PC-9 (cell line): ENCODE measurements around the gene MAOB. TPM values are rescaled to one million over a fixed set of nuclear protein-coding genes. Genes with fewer than 3 reads are reported as not detected.

Experiments
- BruUV-seq: library from RNA; stranded (reverse); fragments of 400-500 nt; replicated peaks from 2 replicates; lab custom pipeline; 2021; lab: Mats Ljungman, UMichigan
- CTCF ChIA-PET: fragments of 300-600 bp; sonication (Branson Sonifier 250); formaldehyde crosslinking; loops from one replicate; lab custom pipeline; 2022; ENCODE audit warnings: antibody characterized with exemption; lab: Charles Lee
- POLR2A ChIA-PET: fragments of 300-600 bp; sonication (Branson Sonifier 250); formaldehyde crosslinking; loops from one replicate; lab custom pipeline; 2022; ENCODE audit warnings: antibody characterized with exemption; ENCODE audit not compliant: unreplicated experiment; lab: Charles Lee
- DNase-seq, 2 experiments: peaks; one replicate each; pipeline versions ENCODE4 v3.0.0 to v3.0.0-alpha.2; 2015 to 2022; ENCODE audit warnings: mixed read lengths in 1 of 2
- H2AFZ ChIP-seq: fragments of 200-600 bp; sonication (generic); 2 replicates; pipeline ENCODE4 v1.8.1; 2017; ENCODE audit warnings: antibody characterized with exemption
- H3F3A ChIP-seq: fragments of 200-600 bp; sonication (generic); 2 replicates; pipeline ENCODE4 v1.8.1; 2017; ENCODE audit warnings: antibody characterized with exemption, mild to moderate bottlenecking, low read depth; ENCODE audit not compliant: insufficient read depth
- H3K27ac ChIP-seq: fragments of 200-600 bp; sonication (generic); 2 replicates; pipeline ENCODE4 v1.6.1; 2016; ENCODE audit warnings: mixed run types
- H3K27me3 ChIP-seq: fragments of 200-600 bp; sonication (generic); 2 replicates; pipeline ENCODE4 v1.6.1; 2016; ENCODE audit warnings: low read depth, mixed run types; ENCODE audit not compliant: insufficient read depth
- H3K36me3 ChIP-seq: fragments of 200-600 bp; sonication (generic); 2 replicates; pipeline ENCODE4 v1.6.1; 2016; ENCODE audit warnings: low read depth, mixed run types
- H3K4me1 ChIP-seq: fragments of 200-600 bp; sonication (generic); replicated peaks from 2 replicates; pipeline ENCODE4 v1.6.1; 2016; ENCODE audit warnings: mixed run types; ENCODE audit not compliant: insufficient read depth
- H3K4me2 ChIP-seq: fragments of 200-600 bp; sonication (generic); 2 replicates; pipeline ENCODE4 v1.6.1; 2017; ENCODE audit warnings: mixed run types
- H3K4me3 ChIP-seq: fragments of 200-600 bp; sonication (generic); 2 replicates; pipeline ENCODE4 v1.6.1; 2016; ENCODE audit warnings: mixed run types
- H3K79me2 ChIP-seq: fragments of 200-600 bp; sonication (generic); 2 replicates; pipeline ENCODE4 v1.6.1; 2017; ENCODE audit warnings: low read depth, mixed run types
- H3K9me2 ChIP-seq: fragments of 200-600 bp; sonication (generic); 2 replicates; pipeline ENCODE4 v1.8.1; 2017; ENCODE audit warnings: mild to moderate bottlenecking; ENCODE audit not compliant: insufficient read depth
- H3K9me3 ChIP-seq: fragments of 200-600 bp; sonication (generic); 2 replicates; pipeline ENCODE4 v1.8.1; 2016; ENCODE audit warnings: low read depth; ENCODE audit not compliant: insufficient read depth
- H4K20me1 ChIP-seq: fragments of 200-600 bp; sonication (generic); 2 replicates; pipeline ENCODE4 v1.8.1; 2017; ENCODE audit not compliant: insufficient read depth
- CTCF ChIP-seq: fragments of 200-600 bp; sonication (generic); conservative IDR thresholded peaks from 2 replicates; pipeline ENCODE4 v1.6.1; 2017; ENCODE audit warnings: mixed run types, antibody characterized with exemption, mild to moderate bottlenecking, moderate library complexity
- EZH2 ChIP-seq: fragments of 200-600 bp; sonication (generic); IDR thresholded peaks from 2 replicates; pipeline ENCODE4 v1.8.0; 2017; ENCODE audit warnings: antibody characterized with exemption, low read depth
- intact Hi-C: fragments of 100-400 bp; cut with micrococcal nuclease; formaldehyde crosslinking; loops from one replicate; pipeline ENCODE4 v1.10.0; 2022; ENCODE audit not compliant: unreplicated experiment
- total RNA-seq: library from RNA; stranded (reverse); gene quantifications from 2 replicates; pipeline ENCODE4 v1.2.3, GENCODE V29; 2021

Gene MAOB
- total RNA-seq, 1 experiment from 2014 or later = 0.74 TPM

- H3K4me2 ChIP-seq = no peak overlapping the region
- no peaks in the 10 kb centered on the region for H3K9me2 ChIP-seq
- no peaks in the 10 kb centered on the region for H3K27me3 ChIP-seq
- BruUV-seq = no TSS peak
- TF ChIP-seq CTCF (no peak), EZH2 (no peak)
- no peaks in the 10 kb centered on the region for H3K36me3 ChIP-seq
- H2AFZ ChIP-seq = no peak overlapping the region
- H3K4me1 ChIP-seq = no peaks in the 10 kb centered on the region
- no peaks in the 10 kb centered on the region for H4K20me1 ChIP-seq
- DNase-seq = no peak
- H3K79me2 ChIP-seq = no peaks in the 10 kb centered on the region
- H3K4me3 ChIP-seq = no peak overlapping the region
- no peak overlapping the region for H3K27ac ChIP-seq
- no peaks in the 10 kb centered on the region for H3F3A ChIP-seq
- POLR2A ChIA-PET = no interaction called here
- intact Hi-C loops = no loop called here
- no peaks in the 10 kb centered on the region for H3K9me3 ChIP-seq
- CTCF ChIA-PET = no interaction called here
Observed at GRCh38 chrX:43897290-43897689, 15.0 kb upstream of the MAOB start.

GRCh38 chrX:43892336-43892870, 10.2 kb upstream of the MAOB start:
- H3K4me3 ChIP-seq = no peak overlapping the region
- H4K20me1 ChIP-seq = no peaks in the 10 kb centered on the region
- no peak overlapping the region for H3K27ac ChIP-seq
- CTCF ChIA-PET = no interaction called here
- POLR2A ChIA-PET = no interaction called here
- no TSS peak for BruUV-seq
- no peaks in the 10 kb centered on the region for H3K27me3 ChIP-seq
- no peaks in the 10 kb centered on the region for H3K9me2 ChIP-seq
- no peaks in the 10 kb centered on the region for H3K36me3 ChIP-seq
- H3F3A ChIP-seq = no peaks in the 10 kb centered on the region
- TF ChIP-seq CTCF = no peak
- TF ChIP-seq EZH2 = no peak
- H3K79me2 ChIP-seq = no peaks in the 10 kb centered on the region
- intact Hi-C loops = no loop called here
- H2AFZ ChIP-seq = no peak overlapping the region
- no peaks in the 10 kb centered on the region for H3K9me3 ChIP-seq
- no peaks in the 10 kb centered on the region for H3K4me1 ChIP-seq
- no peak for DNase-seq
- no peak overlapping the region for H3K4me2 ChIP-seq

- DNase-seq = no peak
- Histone ChIP-seq H3K36me3 (no peaks in the 10 kb centered on the region), H3K27ac (no peak overlapping the region), H4K20me1 (no peaks in the 10 kb centered on the region), H2AFZ (no peak overlapping the region), H3K27me3 (no peaks in the 10 kb centered on the region), H3K9me2 (no peaks in the 10 kb centered on the region), H3K4me2 (no peak overlapping the region), H3K9me3 (no peaks in the 10 kb centered on the region), H3F3A (no peaks in the 10 kb centered on the region), H3K4me1 (no peaks in the 10 kb centered on the region), H3K79me2 (no peaks in the 10 kb centered on the region), H3K4me3 (no peak overlapping the region)
- intact Hi-C loops = no loop called here
- no TSS peak for BruUV-seq
- TF ChIP-seq EZH2 (no peak), CTCF (no peak)
- CTCF ChIA-PET = no interaction called here
- POLR2A ChIA-PET = no interaction called here
Observed at GRCh38 chrX:43885617-43886016, 3.4 kb upstream of the MAOB start.
